Lower lobe of right lung (tissue), 2 donors: ENCODE measurements around the gene PLXNA4. TPM values are rescaled to one million over a fixed set of nuclear protein-coding genes. Genes with fewer than 3 reads are reported as not detected.

ENCODE experiments used
- ATAC-seq, 2 donors: fragments of 200-7000 bp; cut with Tn5 transposase; one replicate each; pipeline ENCODE4 v1.9.1; 2020 to 2022; ENCODE audit warnings: mild to moderate bottlenecking in 2 of 2, moderate library complexity in 2 of 2
- DNase-seq: peaks from one replicate; pipeline ENCODE4 v3.0.0-alpha.2; 2020
- H3K27ac ChIP-seq: fragments of 200-600 bp; one replicate; pipeline ENCODE4 v1.8.0; 2022
- H3K27me3 ChIP-seq: fragments of 200-600 bp; one replicate; pipeline ENCODE4 v1.8.0; 2022; ENCODE audit warnings: low read depth
- H3K36me3 ChIP-seq: fragments of 200-600 bp; one replicate; pipeline ENCODE4 v1.8.0; 2022; ENCODE audit warnings: mild to moderate bottlenecking
- H3K4me1 ChIP-seq: fragments of 200-600 bp; one replicate; pipeline ENCODE4 v1.8.0; 2022
- H3K4me3 ChIP-seq: fragments of 200-600 bp; one replicate; pipeline ENCODE4 v1.8.0; 2022; ENCODE audit warnings: mild to moderate bottlenecking
- H3K9me3 ChIP-seq: fragments of 200-600 bp; one replicate; pipeline ENCODE4 v1.8.0; 2022
- intact Hi-C: fragments of 100-400 bp; cut with DNase I; formaldehyde crosslinking; loops from one replicate; pipeline ENCODE4 v1.11.0; 2022
- total RNA-seq: library from RNA; stranded (reverse); fragmentation: NEBNext Ultra II Directional; extraction: Animal tissue kit (Norgen Biotek cat#: 25700); gene quantifications from one replicate; pipeline ENCODE4 v1.2.1, GENCODE V29; 2021
- TF ChIP-seq, protein P1 (sequence below): fragments of 200-600 bp; IDR thresholded peaks from one replicate; pipeline ENCODE4 v1.8.0; 2022; ENCODE audit warnings: antibody characterized with exemption, mild to moderate bottlenecking
- donor health status: DM: no; HTN: yes; CAD: no; lungs with severe emphysema.

PLXNA4 gene
- total RNA-seq, 1 donor from 2014 or later: 4.3 TPM

GRCh38 chr7:132518839-132519173, 57.5 kb downstream of the PLXNA4 start:
- intact Hi-C loops: no loop called here
- no peak for DNase-seq
- TF ChIP-seq, protein P1, sequence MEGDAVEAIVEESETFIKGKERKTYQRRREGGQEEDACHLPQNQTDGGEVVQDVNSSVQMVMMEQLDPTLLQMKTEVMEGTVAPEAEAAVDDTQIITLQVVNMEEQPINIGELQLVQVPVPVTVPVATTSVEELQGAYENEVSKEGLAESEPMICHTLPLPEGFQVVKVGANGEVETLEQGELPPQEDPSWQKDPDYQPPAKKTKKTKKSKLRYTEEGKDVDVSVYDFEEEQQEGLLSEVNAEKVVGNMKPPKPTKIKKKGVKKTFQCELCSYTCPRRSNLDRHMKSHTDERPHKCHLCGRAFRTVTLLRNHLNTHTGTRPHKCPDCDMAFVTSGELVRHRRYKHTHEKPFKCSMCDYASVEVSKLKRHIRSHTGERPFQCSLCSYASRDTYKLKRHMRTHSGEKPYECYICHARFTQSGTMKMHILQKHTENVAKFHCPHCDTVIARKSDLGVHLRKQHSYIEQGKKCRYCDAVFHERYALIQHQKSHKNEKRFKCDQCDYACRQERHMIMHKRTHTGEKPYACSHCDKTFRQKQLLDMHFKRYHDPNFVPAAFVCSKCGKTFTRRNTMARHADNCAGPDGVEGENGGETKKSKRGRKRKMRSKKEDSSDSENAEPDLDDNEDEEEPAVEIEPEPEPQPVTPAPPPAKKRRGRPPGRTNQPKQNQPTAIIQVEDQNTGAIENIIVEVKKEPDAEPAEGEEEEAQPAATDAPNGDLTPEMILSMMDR: no peak
- H3K4me3 ChIP-seq: no peak overlapping the region
- no peak for ATAC-seq
- H3K36me3 ChIP-seq: no peaks in the 10 kb centered on the region
- H3K9me3 ChIP-seq: no peaks in the 10 kb centered on the region
- H3K27ac ChIP-seq: no peak overlapping the region
- peaks cover 9% of the 10 kb centered on the region for H3K4me1 ChIP-seq
- no peaks in the 10 kb centered on the region for H3K27me3 ChIP-seq

- no peaks in the 10 kb centered on the region for H3K27me3 ChIP-seq
- no peaks in the 10 kb centered on the region for H3K36me3 ChIP-seq
- no peak for DNase-seq
- intact Hi-C loops: no loop called here
- TF ChIP-seq, protein P1: no peak
- H3K27ac ChIP-seq: no peak overlapping the region
- H3K9me3 ChIP-seq: no peaks in the 10 kb centered on the region
- H3K4me1 ChIP-seq: peaks cover 9% of the 10 kb centered on the region
- no peak for ATAC-seq
- no peak overlapping the region for H3K4me3 ChIP-seq
Measured at GRCh38 chr7:132518102-132518838, 58.0 kb downstream of the PLXNA4 start.

GRCh38 chr7:132516042-132516840, 60.0 kb downstream of the PLXNA4 start:
- H3K36me3 ChIP-seq: no peaks in the 10 kb centered on the region
- no peak overlapping the region for H3K27ac ChIP-seq
- TF ChIP-seq, protein P1: no peak
- intact Hi-C loops: no loop called here
- no peaks in the 10 kb centered on the region for H3K27me3 ChIP-seq
- peaks cover 9% of the 10 kb centered on the region for H3K4me1 ChIP-seq
- H3K4me3 ChIP-seq: no peak overlapping the region
- no peak for DNase-seq
- ATAC-seq: no peak
- no peaks in the 10 kb centered on the region for H3K9me3 ChIP-seq

DNA sequence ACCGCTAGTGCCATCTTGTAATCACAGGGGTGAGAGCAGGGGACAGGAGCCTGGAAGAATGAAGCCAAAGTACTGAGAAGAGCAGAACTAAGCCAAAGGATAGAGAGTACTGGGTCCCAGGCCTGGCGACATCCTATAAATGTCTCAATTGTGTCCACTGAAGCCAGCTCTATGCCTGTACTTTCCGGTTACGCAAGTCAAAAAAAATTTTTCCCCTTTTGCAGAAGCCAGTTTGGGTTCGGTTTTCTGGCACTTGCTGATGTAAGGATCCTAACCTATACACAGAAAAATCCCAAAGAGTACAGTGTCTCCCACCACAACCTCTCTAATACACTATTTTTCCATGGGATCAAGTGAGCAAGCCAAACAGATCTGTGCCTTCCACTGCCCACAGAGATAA, 61.1 kb downstream of the PLXNA4 start:
- intact Hi-C loops: no loop called here
- no peaks in the 10 kb centered on the region for H3K27me3 ChIP-seq

GRCh38 chr7:132514430-132514829, 61.8 kb downstream of the PLXNA4 start:
- Histone ChIP-seq H3K36me3 (no peaks in the 10 kb centered on the region), H3K27me3 (no peaks in the 10 kb centered on the region), H3K9me3 (no peaks in the 10 kb centered on the region), H3K27ac (no peak overlapping the region), H3K4me1 (no peaks in the 10 kb centered on the region), H3K4me3 (no peak overlapping the region)
- DNase-seq (no peak), ATAC-seq (no peak)
- intact Hi-C loops: no loop called here
- TF ChIP-seq, protein P1: no peak

More for the DNA sequence above, 61.1 kb downstream of the PLXNA4 start:
- DNase-seq (no peak), ATAC-seq (no peak)
- TF ChIP-seq, protein P1: no peak
- Histone ChIP-seq H3K36me3 (no peaks in the 10 kb centered on the region), H3K4me1 (peaks cover 4% of the 10 kb centered on the region), H3K27ac (no peak overlapping the region), H3K9me3 (no peaks in the 10 kb centered on the region), H3K4me3 (no peak overlapping the region)
